SHP77 (cell line): ENCODE measurements around the gene XIAP.
"Not testable (repeated sequence)": the region's sequence is repeated elsewhere in the genome, so short reads cannot be mapped to it uniquely, and the experiment has no call there.

Source experiments
- DNase-seq, 2 experiments: peaks; one replicate each; lab custom pipeline; 2025; lab: John Stamatoyannopoulos, UW

The XIAP gene

DNA sequence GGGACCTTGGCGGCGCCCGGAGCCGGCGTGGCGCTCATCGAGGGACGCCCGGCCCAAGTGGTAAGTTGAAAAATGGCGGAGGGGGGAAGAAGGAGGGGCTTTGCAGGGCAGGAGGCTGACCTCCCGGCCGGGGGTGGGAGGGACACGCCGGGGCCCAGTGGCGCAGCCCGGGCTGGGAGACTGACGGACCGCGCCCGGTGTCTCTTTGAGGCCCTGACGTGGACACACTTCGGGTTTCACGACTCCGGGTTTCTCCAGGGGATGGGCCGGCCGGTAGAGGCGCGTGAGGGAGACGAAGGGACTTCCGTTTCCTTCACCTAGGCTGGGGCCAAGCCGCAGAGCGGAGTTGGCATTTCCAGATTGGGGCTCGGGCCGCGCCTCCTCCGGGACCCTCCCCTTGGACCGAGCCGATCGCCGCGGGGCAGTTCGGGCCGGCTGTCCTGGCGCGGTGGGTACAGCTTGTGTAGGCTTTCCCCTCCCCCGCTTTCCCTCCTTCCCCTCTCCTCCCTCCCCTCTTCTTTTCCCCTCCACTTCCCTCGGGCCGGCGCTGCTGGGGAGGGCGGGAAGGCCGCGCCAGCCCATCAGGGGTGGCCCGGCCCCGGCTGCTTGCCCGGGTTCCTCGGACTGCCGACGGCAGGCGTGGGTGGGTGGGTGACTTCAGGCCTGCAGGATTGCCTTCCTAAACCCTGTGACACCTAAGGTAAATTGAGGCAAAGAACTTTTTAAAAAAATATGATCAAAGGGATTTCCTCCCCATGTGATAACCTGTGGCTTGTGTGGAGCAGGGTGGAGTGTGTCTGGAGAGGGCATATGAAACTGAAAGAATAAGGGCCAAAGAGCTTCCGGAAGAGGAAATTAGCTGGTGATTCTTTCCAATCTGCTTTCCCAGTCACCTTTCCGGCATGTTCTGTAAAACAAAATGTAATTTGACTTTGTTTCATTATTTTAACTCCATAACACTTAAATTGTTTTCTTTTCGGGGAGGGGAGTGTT, at the start of gene XIAP:
Gene XIAP, plus strand, starts transcription at position 208 of the 993 bp plus-strand sequence. CDS start 25,610 bp downstream, outside the sequence.
- DNase-seq = peak; percentile 46 to 70

DNA sequence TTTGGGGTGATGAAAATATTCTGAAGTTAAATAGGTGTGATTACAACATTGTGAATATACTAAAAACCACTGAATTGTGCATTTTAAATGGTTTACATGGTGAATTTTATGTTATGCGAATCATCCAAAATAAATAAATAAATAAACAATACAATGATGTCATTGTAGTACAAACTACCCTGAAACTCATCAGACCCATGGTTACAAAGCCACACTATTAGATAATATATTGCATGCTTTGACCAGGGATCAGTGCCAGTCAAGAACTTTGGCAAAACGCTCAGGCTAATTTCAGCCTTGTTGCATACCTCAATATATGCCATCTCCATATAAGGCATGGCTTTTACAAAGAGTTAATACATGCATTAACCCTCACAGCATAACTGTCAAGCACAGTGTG, 45.5 kb upstream of the XIAP start:
- no peak for DNase-seq

DNA sequence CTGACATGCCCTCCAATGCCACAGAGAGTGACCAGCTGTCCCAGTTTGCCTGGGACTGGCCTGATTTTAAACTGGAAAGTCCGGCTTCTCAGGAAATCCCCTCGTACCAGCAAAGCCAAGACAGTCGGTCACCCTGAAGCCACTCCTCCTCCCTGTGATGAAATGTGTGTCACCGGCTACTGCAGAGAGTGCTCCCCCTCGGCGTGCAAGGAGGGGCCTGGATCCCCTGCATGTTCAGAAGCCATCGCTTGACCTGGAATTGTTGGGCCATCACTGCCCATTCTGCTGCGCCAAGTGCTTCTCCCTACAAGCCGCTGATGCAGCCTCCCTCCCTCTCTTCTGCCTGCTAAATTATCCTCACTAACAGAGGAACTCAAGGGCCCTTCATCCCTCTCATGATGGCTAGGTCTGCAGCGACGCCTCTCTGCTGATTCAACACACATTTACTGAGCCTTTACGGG, 44.9 kb upstream of the XIAP start:
- peak in 1 of 2 experiments; percentile 6 for DNase-seq

DNA sequence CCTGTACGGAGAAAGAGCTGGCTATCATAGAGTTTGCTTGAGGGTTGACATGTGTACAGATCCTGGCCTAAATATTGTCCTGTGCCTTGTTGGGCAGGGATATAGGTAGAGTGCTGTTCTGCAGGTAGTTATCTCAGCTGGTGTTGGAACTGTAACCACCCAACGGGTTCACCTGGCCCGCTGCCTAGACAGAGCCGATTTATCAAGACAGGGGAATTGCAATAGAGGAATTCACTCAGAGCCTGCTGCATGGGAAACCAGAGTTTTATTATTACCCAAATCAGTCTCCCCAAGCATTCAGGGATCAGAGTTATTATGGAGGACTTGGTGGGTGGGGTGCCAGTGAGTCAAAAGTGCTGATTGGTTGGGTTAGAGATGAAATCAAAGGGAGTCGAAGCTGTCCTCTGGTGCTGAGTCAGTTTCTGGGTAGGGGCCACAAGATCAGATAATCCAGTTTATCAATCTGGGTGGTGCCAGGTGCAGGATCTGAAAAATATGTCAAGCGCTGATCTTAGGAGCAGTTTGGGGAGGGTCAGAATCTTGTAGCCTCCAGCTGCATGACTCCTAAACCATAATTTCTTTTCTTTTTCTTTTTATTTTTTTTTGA, 42.5 kb upstream of the XIAP start:
- DNase-seq = no peak

DNA sequence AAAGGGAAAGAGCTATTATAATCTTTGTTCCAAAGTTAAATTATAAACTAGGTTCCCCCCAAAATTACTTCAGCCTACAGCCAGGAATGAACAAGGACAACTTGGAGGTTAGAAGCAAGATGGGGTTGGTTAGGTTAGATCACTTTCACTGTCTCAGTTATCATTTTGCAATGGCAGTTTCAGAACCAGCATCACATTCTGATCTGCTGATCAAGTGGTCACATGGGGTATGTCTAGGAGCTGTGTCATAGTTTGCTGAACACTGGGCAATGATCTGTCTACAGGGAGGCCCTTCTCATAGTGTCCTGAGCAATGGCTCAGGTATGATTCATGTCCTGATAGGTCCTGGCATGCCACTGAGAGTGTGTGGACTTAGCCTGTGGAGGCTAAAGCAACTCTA, 41.6 kb upstream of the XIAP start:
- DNase-seq = no peak

DNA sequence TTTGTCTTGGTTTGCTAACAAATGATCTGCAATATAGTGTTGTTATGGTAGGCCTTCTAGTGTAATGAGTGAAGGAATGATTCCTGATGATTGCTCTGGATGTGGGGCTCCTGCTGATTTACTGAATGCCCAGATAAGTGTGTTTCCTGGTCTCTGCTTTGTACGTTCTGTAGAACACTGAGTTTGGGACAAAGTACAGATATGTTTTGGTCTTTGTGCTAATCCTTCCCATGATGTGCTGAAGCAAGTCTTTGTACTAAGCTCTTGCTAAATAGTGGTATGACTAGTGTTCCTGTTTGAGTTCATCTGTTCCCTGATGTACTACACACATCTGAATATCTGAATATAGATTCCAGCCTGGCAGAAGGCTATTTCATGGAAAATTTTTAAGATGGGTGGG, 36.9 kb upstream of the XIAP start:
- DNase-seq = no peak

DNA sequence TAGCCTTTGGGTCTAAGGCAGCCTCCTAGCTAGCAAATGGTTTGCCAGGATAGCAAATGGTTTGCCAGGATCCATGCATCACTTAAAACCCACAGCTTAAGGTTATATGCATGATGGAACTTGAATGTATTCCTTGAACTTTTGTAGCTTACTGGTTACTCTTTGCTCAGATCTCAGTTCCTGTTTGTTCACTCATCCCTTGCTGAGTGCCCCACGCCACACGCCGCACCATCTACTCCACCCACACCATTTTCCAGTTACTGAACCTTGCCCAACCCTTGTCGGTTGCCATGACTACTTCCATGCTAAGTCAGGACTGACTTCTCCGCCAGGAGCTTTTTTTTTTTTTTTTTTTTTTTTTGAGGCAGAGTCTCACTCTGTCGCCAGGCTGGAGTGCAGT, 29.5 kb upstream of the XIAP start:
- DNase-seq = no peak

DNA sequence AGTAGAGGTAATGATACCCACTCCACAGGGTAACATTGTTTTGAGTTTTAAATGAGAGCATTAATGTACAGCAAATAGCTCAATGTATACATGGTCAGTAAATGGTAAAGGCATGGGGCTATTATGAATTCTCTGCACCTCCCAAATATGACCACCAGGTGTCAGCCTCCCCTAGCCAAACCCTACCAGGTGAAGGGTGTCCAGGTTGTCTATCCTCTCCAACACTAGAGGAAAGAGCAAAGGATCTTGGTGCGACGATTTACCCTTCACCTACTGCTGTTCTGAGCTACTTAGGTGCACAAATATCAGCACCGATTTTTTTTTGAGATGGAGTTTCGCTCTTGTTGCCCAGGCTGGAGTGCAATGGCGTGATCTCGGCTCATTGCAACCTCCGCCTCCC, 26.5 kb upstream of the XIAP start:
- peak; percentile 8 to 23 for DNase-seq

DNA sequence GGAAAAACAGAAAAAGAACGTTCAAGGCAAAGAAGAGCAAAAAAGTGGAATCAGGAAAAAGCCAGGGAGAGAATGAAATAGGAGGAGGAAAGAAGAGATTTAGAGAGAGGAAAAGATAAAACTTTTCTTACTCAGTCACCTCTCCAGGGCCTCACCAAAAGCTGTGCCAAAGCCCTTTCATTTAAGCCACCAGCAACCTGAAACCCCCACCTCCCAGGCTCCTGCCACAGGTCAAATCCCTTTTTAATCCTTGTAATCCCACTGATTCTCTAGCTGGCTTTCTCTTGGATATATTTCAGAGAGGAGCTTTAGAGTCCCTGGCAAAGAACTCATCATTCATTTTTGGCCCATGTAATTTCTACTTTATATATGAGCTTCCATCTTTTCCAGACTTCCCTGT, 25.7 kb upstream of the XIAP start:
- no peak for DNase-seq

DNA sequence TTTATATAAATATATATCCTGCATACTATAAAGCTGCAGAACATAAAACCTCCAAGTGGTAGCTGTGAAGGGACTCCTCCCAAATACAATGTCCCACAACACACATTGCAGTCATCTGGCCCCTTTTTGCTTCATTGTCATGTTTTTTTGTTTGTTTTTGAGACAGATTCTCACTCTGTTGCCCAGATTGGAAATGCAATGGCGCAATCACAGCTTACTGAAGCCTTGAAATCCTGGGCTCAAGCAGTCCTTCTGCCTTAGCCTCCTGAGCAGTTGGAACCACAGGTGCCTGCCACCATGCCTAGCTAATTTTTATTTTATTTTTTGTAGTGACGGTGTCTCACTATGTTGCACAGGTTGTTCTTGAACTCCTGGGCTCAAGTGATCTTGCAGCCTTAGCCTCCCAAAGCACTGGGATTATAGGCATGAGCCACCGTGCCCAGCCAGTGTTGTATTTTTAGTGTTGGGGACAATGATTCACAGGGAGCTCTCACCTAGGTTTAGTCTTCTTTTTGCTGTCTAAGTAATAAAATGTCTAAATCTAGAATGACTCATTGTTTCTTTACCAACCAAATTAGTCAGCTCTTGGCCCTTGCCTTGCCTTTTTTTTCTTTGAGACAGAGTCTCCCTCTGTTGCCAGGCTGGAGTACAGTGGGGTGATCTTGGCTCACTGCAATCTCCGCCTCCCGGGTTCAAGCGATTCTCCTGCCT, 24.0 kb upstream of the XIAP start:
- DNase-seq = no peak

DNA sequence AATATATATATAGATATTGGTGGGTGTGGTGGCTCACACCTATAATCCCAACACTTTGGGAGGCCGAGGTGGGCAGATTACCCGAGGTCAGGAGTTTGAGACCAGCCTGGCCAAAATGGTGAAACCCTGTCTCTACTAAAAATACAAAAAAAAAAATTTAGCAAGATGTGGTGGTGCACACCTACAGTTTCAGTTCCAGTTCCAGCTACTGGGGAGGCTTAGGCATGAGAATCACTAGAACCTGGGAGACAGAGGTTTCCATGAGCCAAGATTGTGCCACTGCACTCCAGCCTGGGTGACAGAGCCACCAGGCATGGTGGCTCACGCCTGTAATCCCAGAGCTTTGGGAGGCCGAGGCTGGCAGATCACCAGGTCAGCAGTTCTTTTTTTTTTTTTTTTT, 14.7 kb upstream of the XIAP start:
- not testable (repeated sequence) for DNase-seq

DNA sequence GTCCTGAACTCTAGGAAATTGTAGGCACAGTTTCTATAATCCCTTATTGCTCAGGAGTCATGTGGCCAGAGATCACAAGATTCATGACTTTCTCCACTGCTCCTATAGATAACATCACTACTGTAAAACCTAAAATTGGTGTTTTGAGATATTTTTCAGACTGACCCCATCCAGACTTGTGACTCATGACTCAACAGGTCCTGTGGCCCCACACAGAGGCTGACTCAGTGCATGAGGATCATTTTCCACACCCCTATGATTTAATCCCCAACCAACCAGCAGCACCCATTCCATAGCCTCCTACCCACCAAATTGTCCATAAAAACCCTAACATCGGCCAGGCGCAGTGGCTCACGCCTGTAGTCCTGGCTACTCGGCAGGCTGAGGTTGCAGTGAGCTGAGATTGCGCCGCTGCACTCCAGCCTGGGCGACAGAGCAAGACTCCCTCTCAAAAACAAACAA, 13.2 kb upstream of the XIAP start:
- DNase-seq = no peak

DNA sequence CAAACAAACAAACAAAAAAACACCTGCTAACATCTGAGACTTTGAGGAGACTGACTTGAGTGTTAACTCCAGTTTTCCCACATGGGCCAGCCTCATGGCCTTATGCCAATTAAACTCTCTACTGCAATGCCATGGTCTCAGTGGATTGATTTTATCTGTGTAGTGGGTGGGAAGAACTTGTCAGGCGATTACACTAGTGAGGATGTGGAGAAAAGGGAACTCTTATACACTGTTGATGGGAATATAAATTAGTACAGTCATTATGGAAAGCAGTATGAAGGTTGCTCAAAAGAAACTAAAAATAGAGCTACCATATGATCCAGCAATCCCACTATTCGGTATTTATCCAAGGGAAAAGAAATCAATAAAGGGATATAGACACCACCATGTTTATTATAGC, 12.8 kb upstream of the XIAP start:
- no peak for DNase-seq

DNA sequence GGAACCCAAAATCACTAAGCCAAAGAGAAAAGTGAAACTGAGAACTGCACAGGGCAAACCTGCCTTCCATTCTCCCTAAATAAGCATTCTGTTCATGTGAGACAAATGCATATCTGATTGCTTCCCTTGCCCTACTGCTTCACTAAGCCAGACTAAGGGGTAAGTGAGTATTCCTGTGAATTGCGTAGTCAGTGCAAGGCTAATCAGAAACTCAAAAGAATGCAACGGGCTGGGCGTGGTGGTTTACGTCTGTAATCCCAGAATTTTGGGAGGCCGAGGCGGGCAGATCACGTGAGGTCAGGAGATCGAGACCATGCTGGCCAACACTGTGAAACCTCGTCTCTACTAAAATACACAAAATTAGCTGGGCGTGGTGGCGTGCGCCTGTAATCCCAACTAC, 10.8 kb upstream of the XIAP start:
- no peak for DNase-seq

DNA sequence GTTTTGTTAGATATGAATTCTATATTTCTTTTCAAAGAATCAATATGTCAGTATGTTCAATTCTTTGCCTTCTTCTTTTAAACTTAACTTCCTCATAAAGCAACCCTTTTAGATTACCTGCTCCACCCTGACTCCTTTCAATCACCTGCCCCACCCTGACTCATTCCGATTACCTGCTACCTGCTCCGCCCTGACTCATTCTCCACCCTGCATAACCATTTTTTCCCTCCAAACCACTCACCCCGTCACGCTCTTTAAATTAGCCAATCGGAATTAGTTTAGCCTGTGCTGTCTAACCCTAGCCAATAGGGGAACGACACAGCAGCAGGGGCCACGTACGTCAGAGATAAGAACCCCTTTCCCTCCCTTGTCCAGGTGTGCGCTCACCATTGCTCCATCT, 9.9 kb upstream of the XIAP start:
- DNase-seq = not testable (repeated sequence)

DNA sequence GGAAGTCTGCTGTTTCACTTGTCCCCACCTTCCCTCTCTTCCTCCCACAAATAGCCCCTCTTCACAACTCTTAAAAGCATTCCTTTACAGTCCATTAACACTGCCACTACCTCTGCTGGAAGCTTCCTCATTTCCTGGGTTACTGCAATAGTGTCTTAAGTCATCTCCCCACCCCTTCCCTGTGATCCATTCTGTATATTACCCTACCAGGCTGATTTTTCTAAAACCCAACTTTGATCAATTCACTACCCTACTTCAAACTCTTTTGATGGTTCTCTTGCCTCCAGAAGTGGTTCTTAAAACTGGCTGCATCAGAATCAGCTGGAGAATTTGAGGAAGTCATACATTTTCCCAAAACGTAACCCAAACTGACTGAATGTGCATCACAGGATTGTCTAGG, 8.8 kb upstream of the XIAP start:
- no peak for DNase-seq

DNA sequence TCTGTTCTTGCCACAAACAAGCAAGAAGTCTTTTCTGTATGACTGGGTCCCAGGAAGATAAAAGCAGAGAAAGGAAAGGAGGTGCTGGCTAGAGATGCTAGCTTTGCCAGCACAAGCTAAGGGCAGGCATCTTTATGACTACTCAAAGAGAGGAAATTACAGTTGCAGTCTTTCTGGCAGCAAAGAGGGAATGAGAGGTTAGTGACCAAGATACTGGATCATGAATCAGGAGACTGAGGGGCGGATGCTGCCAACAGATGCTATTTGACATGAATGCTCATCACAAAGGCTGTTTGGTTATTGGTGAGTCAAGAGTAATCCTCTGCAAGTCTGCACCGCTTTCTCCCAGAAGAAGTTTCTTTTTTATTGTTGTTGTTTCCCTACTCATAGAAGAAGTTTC, 5.5 kb upstream of the XIAP start:
- DNase-seq = no peak

DNA sequence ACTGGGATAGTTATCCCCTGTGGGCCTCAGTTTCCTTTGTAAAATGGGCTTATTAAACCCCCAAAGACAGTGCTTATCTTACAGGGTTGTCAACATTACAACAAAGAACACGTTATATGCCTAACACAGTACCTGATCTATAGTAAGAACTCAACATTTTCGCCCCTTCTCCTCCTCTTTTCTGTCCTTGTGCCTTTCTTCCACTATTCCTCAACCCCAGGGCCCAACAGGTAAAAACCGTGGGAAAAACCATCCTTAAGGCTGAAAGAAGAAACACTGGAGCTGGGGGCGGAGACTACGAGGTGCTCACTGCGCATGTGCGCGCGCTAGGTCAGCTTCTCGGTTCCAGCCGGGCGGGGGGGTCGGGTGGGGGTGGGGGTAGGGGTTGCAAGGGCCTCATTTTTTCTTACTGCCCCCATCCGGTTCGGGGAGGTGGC, 426 bp upstream of the XIAP start:
- DNase-seq = peak in 1 of 2 experiments; percentile 70

DNA sequence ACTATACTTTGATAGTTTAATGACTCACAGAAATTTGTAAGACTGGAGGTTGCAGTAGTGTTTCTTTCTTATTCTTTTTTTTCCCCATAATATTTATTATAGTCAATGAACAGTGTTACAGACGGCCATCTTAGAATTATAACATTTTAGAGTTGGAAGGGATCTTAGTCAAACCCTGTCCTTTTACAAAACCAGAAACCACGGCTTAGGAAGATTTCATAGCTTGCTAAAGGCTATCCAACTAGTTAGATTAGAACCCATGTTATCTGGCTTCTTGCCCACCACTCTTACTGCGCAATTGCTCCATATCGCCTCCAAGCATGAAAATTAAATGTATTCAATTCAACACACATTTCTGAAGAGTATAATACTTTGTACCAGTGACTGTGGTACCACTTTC, 1.1 kb downstream of the XIAP start:
- DNase-seq = no peak

DNA sequence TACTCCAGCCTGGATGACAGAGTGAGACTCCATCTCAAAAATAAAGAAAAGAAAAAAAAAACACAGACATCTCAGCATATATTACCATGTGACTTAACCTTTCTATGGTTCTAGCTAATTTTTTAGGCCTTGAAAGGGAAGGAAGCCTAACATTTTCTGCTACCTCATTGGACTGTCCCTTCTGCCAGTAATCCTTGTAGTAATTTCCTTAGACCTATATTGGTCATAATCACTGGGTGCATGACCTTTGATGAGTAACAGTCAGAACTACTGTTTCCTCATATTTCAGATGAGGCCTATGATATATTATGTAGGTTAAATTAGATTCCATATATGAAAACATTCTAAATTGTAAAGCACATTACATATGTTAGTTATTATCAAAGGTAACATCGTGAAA, 9.6 kb downstream of the XIAP start:
- no peak for DNase-seq

DNA sequence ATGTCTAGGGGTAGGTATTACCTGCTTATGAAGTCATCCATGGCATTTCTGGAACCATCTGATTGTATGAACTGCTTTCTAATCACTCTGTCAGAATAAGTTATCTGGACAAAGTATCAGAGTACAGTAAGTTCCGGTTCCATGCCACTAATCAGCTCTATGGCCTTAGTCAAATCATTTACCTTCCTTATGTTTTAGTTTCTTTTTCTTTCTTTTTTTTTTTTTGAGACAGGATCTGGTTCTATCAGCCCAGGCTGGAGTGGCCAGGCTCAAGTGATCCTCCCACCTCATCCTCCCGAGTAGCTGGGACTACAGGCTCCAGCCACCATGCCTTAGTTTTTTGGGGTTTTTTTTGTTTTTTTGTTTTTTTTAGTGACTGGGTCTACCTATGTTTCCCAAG, 11.5 kb downstream of the XIAP start:
- no peak for DNase-seq

DNA sequence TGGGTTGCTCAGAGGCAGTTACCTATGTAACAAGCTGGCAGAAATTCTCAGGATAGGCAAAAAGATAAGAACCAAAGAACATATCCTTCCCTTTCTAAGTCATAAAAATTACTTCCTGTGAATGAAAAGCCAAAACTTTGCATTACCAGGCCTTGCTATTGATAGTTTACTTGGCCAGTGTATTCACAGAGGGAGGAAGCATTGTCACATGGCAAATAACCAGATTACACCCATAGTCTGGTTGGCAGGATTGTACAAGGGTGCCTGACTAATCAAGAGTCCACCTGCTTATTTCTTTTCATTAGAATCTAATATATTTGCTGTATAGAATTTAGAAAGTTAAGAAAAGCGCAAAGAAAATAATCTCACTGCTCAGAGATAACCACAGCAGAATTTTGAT, 14.1 kb downstream of the XIAP start:
- no peak for DNase-seq

DNA sequence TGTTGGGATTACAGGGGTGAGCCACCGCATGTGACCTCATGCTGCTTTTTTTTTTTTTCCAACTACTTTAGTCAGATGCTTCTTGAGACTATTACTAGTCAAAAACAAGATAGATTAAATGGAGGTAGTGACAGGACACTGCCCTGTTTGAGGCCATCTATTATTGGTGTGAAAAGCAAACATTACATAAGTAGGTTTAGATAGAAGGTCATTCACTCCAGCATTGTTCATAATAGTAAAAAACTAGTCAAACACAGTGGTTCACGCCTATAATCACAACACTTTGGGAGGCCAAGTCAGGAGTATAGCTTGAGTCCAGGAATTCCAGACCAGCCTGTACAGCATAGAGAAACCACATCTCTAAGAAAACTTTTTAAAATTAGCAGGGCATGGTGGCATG, 16.3 kb downstream of the XIAP start:
- no peak for DNase-seq
